ENCODE data around the gene UBASH3B. TPM values are rescaled to one million over a fixed set of nuclear protein-coding genes. Genes with fewer than 3 reads are reported as not detected.

UBASH3B gene
- total RNA-seq, 1 experiment from 2014 or later, result 8.0 TPM

DNA sequence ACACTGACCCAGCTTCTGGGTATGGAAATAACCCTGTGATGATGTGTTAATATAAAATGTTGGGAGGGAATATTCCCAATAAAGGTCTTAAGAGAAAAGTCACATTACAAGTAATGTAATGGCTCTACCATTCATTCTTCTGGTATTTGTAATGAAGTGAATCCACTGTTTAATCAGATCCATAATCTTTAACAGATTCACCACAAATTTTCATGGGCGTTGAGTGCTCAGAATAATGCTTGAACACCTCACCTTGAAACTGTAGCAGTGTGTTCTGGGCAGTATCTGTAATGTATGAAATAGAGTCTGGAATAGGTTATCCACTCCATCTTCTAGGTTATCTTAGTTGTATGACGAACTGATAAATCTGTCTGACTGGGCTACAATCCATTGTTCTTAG is 156.2 kb downstream of the UBASH3B start:
- no peak overlapping the region for H3K56ac ChIP-seq (ENCODE audit: insufficient read length, low read depth, low read length)

More for the DNA sequence above, 156.2 kb downstream of the UBASH3B start:
- Histone ChIP-seq H2AFZ (ENCODE audit: low read length) (no peak overlapping the region), H2BK15ac (ENCODE audit: low read depth, low read length) (no peak overlapping the region), H3K79me2 (ENCODE audit: insufficient read depth, low read length) (no peaks in the 10 kb centered on the region), H2BK20ac (ENCODE audit: low read depth, low read length, poor library complexity, severe bottlenecking) (no peak overlapping the region), H3K4me2 (ENCODE audit: insufficient read depth, insufficient read length, low read length) (no peak overlapping the region), H3K4ac (ENCODE audit: low read depth, low read length) (no peak overlapping the region), H2BK120ac (ENCODE audit: low read depth, low read length, poor library complexity, severe bottlenecking) (no peak overlapping the region), H2BK5ac (ENCODE audit: insufficient read length, low read length) (no peak overlapping the region), H4K91ac (ENCODE audit: insufficient read length, low read depth, low read length) (no peak overlapping the region), H4K8ac (replicated peaks; ENCODE audit: insufficient read length, low read depth, low read length) (no peak overlapping the region), H3K27ac (ENCODE audit: insufficient read length, low read depth, low read length) (no peak overlapping the region), H3K9me3 (ENCODE audit: control insufficient read depth, low read depth, low read length) (no peaks in the 10 kb centered on the region), H3K14ac (ENCODE audit: insufficient read depth, low read length) (no peak overlapping the region), H3K9ac (ENCODE audit: extremely low read depth, insufficient read length, low read length) (no peak overlapping the region), H3K18ac (ENCODE audit: insufficient read length, low read depth, low read length) (no peak overlapping the region), H3K23ac (ENCODE audit: insufficient read length, low read depth, low read length) (no peak overlapping the region), H2AK5ac (ENCODE audit: insufficient read length, low read length) (no peak overlapping the region), H4K5ac (ENCODE audit: insufficient read length, low read depth, low read length) (no peak overlapping the region), H3K4me1 (ENCODE audit: insufficient read depth, low read length) (peaks cover 6% of the 10 kb centered on the region), H3K23me2 (ENCODE audit: insufficient read length, low read depth, low read length, poor library complexity, severe bottlenecking) (peaks cover 5% of the 10 kb centered on the region), H3T11ph (ENCODE audit: low read length) (no peak overlapping the region), H4K20me1 (ENCODE audit: control insufficient read depth, insufficient read depth, insufficient read length) (no peaks in the 10 kb centered on the region), H2BK12ac (ENCODE audit: insufficient read length, low read depth, low read length) (no peak overlapping the region), H3K79me1 (ENCODE audit: insufficient read depth, low read depth, low read length, poor library complexity, severe bottlenecking) (no peaks in the 10 kb centered on the region), H3K27me3 (ENCODE audit: insufficient read depth, low read length) (no peaks in the 10 kb centered on the region)
- Mint-ChIP-seq H3K9me3 (no peaks in the 10 kb centered on the region), H3K27ac (no peak overlapping the region; a peak in 1 of 7 replicates), H3K4me3 (no peak overlapping the region), H3K36me3 (ENCODE audit: insufficient read depth in 1 of 3, low read depth in 3 of 3) (no peaks in the 10 kb centered on the region), H3K4me1 (peaks cover 34 to 47% of the 10 kb centered on the region in 2 experiments), H3K27me3 (ENCODE audit: low read depth) (no peaks in the 10 kb centered on the region)
- DNase-seq, result no peak
- WGBS (ENCODE audit: extremely low coverage, insufficient read length, low lambda C conversion rate), result no CpG with 5 or more reads among the region's 2 CpGs
- no peak for TF ChIP-seq CTCF (conservative IDR thresholded peaks at IDR 0.05)
